ENCODE results near the gene CGN.

CGN gene

DNA sequence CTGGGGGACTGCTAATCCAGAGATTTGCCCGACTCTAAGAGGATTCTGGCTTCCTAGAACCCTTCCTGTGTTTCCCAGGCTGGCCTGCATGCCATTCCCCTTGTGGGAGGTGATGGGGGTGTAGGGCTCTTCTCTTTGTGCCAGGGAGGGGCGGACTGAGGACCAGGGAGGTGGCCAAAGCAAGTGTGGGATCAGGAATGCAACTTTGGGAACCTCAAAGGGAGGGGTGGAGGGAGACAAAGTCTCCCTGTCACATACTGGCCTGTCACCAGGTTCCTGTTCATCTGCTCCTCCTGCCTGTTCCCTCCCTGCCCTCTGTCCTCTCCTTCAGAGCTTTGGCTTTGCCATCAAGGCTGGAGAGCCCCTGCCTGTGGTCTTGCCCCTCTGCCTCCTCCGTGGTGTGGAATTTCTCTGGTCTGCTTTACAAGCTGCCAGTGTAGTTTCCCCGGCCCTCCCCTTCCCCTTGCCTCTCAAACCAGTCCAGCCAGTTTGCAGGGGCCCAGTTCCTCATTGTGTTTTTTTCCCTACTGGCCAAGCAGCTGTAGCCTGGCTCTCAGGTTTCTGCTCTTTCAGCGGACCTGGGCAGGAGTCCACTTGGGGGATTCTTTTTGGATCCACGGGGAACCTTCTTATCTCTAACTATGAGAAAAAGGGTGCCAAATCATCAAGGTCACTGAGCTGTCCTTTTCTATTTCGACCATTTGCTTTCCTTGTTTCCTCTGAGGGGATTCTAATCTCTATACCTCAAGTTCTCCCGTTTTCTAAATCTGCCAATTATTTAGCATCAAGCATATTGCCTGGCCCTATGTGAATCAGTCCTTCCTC lies 1.8 kb downstream of the CGN start:
- H3K4me3 ChIP-seq (replicated peaks in 1 of 2; ENCODE audit: low read depth in 2 of 2, low read length in 2 of 2) = no peak overlapping the region
- TF ChIP-seq, protein P1, sequence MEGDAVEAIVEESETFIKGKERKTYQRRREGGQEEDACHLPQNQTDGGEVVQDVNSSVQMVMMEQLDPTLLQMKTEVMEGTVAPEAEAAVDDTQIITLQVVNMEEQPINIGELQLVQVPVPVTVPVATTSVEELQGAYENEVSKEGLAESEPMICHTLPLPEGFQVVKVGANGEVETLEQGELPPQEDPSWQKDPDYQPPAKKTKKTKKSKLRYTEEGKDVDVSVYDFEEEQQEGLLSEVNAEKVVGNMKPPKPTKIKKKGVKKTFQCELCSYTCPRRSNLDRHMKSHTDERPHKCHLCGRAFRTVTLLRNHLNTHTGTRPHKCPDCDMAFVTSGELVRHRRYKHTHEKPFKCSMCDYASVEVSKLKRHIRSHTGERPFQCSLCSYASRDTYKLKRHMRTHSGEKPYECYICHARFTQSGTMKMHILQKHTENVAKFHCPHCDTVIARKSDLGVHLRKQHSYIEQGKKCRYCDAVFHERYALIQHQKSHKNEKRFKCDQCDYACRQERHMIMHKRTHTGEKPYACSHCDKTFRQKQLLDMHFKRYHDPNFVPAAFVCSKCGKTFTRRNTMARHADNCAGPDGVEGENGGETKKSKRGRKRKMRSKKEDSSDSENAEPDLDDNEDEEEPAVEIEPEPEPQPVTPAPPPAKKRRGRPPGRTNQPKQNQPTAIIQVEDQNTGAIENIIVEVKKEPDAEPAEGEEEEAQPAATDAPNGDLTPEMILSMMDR (IDR thresholded peaks at IDR 0.05; ENCODE audit: low read depth, low read length) = no peak

DNA sequence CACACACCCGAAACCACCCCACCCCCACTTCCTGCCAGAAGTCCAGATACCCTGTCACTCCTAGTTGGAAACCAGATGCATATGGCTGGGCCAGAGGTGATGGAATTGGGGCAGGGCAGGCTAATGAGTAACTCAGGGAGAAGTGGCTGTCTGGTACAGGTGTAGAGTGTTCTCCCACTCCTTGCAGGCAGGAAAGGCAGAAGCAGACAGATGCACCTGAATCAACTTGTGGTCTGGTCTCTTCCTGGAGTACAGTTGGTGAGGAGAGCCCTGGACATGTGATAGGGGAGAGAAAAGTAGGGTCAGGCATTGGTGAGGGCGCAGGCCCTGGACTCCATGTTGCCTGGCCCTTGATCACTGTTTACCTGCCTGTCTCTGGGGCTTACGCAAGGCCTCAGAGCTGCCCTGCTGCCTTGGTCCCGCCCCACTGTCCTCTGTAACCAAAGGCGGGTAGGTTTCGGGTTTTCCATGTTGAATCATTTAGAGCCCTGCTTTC lies 2.5 kb downstream of the CGN start:
- no peak for DNase-seq (ENCODE audit: low read depth in 2 of 2)
- no peak overlapping the region for H3K4me3 ChIP-seq (replicated peaks in 1 of 2; ENCODE audit: low read depth in 2 of 2, low read length in 2 of 2)
- TF ChIP-seq, protein P1 (IDR thresholded peaks at IDR 0.05; ENCODE audit: low read depth, low read length) = no peak

More for the DNA sequence above, 1.8 kb downstream of the CGN start:
- no peak for DNase-seq (ENCODE audit: low read depth in 2 of 2)

DNA sequence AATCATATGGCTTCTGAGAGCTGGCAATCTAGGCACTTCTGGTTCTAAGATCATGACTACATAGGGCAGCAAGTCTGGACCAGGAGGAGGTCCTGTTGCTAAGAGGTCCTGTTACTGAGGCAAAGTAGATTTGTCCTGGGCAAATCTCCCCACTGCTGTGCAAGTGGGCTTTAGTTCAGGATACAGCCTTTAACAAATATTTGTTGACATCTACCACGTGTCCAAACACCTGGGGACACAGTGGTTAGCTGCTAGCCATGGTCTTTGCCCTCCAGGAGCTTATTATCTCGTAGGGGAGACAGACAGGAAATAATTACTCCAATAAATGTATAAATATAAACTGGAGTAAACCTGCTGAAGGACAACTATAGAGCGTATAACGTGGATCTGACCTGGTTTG lies 3.2 kb downstream of the CGN start:
- TF ChIP-seq, protein P1 (IDR thresholded peaks at IDR 0.05; ENCODE audit: low read depth, low read length) = no peak
- no peak overlapping the region for H3K4me3 ChIP-seq (replicated peaks in 1 of 2; ENCODE audit: low read depth in 2 of 2, low read length in 2 of 2)

DNA sequence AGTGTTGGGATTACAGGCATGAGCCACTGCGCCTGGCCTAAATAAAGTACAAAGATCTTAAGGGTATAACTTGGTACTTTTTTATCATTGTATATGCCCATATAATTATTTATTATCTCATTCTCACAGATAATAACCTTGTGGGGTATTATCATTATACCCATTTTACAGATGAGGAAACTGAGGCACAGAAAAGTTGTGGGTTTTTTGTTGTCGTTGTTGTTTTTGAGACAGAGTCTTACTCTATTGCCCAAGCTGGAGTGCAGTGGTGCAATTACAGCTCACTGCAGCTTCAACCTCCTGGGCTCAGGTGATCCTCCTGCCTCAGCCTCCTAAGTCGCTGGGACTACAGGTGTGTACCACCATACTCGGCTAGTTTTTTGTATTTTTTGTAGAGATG lies 4.1 kb downstream of the CGN start:
- H3K4me3 ChIP-seq (replicated peaks in 1 of 2; ENCODE audit: low read depth in 2 of 2, low read length in 2 of 2) = no peak overlapping the region
- TF ChIP-seq, protein P1 (IDR thresholded peaks at IDR 0.05; ENCODE audit: low read depth, low read length) = no peak
- no peak for DNase-seq (ENCODE audit: low read depth in 2 of 2)

More for the DNA sequence above, 3.2 kb downstream of the CGN start:
- no peak for DNase-seq (ENCODE audit: low read depth in 2 of 2)

DNA sequence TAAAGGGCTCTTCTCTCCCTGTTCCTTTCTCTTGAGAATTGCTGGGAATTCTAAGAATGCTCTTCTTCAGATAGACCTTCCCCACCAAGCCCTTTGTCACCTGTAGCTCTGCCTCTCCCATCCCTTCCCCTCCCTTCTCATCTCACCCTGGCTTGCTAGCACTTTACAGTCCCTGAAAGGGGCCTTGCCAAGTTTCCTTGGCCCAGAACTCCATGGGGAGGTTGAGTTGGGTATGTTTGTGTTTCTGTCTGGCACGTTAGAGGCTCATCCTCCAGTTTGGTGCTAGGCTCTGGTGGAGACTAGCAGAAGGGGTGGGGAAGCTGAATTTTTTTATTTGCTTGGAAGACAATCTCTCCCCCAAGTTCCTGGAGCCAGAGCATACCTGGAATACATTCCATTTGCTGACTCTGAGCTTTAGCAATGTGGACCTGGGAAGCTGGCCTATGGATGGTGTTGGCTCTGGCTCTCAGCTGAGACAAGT lies 4.9 kb downstream of the CGN start:
- no peak overlapping the region for H3K4me3 ChIP-seq (replicated peaks in 1 of 2; ENCODE audit: low read depth in 2 of 2, low read length in 2 of 2)
- TF ChIP-seq, protein P1 (IDR thresholded peaks at IDR 0.05; ENCODE audit: low read depth, low read length) = no peak
- no peak for DNase-seq (ENCODE audit: low read depth in 2 of 2)

DNA sequence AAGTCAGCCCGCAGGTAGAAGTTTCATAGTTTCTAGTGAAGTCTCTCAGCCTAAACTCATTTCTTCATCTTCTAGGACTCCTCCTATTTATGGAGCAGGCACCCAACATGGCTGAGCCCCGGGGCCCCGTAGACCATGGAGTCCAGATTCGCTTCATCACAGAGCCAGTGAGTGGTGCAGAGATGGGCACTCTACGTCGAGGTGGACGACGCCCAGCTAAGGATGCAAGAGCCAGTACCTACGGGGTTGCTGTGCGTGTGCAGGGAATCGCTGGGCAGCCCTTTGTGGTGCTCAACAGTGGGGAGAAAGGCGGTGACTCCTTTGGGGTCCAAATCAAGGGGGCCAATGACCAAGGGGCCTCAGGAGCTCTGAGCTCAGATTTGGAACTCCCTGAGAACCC lies 7.2 kb downstream of the CGN start:
- no peak overlapping the region for H3K4me3 ChIP-seq (replicated peaks in 1 of 2; ENCODE audit: low read depth in 2 of 2, low read length in 2 of 2)
- DNase-seq (ENCODE audit: low read depth in 2 of 2) = no peak
- TF ChIP-seq, protein P1 (IDR thresholded peaks at IDR 0.05; ENCODE audit: low read depth, low read length) = no peak

All from cardiac fibroblast (primary cell).